TTC549 (cell line): ENCODE results near the gene IGFBP2.

Experiments
- FAIRE-seq: peaks from 2 replicates; lab custom pipeline; 2012; peaks lifted over from hg19 to GRCh38; lab: Jason Lieb, UNC

Gene IGFBP2

GRCh38 chr2:216643986-216644659, 10.9 kb downstream of the IGFBP2 start:
- FAIRE-seq, result no peak

GRCh38 chr2:216644842-216645635, 11.8 kb downstream of the IGFBP2 start:
- FAIRE-seq, result no peak

- FAIRE-seq, result no peak
These were observed 12.4 kb downstream of the IGFBP2 start for GRCh38 chr2:216645636-216645950.

DNA sequence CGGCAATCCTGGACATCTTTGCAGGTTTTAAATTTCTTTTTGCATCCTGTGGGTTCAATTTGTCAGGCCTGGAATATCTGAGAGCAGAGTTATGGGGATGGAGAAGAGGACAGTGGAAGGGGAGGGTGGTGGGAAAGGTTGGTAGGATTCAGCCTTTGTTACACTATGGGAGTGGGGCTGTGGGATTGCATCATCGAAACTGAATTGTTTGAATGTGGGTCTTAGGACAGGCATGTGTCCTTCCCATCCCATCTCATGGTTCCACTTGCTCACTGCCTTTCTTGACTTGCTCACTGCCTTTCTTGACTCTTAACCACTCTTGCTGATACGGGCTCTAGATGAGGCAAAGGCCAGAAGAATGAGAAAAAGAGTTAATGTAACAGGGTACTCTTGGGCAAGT, 12.9 kb downstream of the IGFBP2 start:
- FAIRE-seq, result no peak

GRCh38 chr2:216648105-216648504, 14.9 kb downstream of the IGFBP2 start:
- FAIRE-seq, result no peak

DNA sequence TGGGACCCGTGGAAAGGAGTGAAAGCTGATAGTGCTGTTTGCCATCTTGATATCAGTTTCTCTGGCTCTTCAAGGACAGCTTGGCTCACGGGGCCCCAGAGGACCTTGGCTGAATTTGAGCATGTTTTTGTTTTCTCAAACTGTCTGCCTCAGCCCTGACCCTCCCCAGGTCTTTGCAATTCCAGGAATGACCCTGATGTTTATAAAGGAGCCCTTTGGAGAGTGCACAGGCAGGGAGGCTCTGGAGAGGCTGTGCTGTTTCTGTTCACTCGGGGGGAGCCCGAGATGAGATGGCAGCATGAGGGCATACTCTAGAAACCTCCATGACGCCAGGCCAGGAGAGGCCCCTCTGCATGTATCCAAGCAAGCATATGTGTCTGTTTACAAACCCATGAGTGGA, 16.4 kb downstream of the IGFBP2 start:
- FAIRE-seq, result no peak

DNA sequence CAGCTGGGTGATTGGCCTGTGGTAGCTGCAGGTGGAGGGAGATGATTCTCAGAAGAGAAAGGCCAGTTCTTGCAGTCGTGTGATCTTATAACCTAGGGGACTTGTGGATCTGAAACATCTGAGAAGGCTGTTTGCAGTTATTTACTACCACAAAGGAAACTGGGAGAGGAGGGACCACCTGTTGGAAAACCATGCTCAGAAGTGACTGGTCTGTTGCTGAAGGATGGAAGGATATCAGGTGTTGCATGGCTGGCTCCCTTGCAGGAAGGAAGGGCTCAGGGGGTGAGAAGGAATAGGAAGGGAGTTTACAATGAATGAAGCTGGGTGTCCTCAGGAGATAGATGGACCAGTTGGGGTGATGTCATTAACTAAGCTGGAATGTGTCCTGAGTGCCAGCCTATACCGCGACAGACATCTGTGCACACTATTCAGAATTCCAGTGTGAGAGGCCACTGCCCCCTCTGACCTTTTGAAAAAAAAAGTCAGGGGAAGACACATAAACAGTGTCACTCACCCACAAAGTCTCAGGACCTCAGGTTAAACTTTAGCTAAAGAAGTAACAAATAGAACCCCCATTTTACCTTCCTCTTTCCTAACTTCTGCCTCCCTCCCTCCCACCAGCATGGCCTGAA, 17.5 kb downstream of the IGFBP2 start:
- no peak for FAIRE-seq

DNA sequence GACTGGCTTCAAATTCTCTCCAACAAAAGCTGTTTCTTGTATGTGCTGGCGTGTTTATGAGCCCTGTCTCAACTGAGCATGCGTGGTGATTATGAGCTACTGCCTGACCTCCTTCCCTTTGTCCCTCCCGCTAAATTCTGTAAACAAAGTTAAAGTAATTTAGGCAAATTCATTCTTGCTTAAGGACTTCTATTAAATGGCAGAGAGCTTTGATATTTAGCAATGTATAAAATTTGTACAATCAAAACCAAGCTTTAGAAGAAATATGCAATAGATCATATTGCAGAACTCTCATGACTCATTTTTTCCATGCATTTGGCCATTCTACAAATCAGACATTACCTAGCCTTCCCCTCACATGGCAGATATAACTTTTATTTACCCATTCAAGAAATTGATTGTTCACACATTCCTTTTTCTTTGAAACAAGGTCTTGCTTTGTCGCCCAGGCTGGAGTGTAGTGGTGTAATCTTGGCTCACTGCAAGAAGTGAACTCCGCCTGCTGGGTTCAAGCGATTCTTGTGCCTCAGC, 18.2 kb downstream of the IGFBP2 start:
- no peak for FAIRE-seq

GRCh38 chr2:216652566-216652965, 19.3 kb downstream of the IGFBP2 start:
- FAIRE-seq, result no peak

DNA sequence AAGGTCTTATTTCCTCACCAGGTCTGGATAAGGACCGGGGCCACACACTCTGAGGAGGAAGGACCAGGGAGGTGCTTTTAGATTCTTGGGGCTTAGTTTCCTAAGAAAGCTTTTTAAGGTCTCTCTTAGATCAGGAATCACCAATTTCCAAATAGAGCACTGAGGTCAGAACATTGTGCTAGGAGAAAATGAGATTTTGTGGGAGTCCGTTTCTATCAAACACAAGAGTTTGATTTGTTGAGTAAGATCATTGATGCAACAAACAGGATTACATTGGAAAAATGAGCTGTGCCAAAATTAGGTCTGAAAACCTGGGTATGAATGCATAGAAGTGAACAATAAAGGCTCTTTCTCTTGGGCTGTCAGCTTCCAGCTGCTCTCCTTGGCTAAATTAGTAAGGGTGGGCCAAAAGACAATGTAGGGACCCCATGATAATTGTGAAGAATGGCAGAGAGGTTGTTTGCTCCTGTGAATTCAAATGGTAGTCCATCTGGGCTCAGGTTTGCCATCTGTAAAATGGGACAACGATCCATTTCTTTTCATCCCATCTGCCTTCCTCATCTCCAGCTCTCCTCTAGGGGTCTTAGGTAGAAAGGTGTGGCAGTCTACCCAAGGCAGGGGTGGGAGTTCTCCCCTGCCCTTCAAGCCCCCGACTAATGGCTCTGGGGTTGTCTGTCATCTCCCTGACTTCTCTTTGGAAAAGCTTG, 20.0 kb downstream of the IGFBP2 start:
- FAIRE-seq, result no peak

DNA sequence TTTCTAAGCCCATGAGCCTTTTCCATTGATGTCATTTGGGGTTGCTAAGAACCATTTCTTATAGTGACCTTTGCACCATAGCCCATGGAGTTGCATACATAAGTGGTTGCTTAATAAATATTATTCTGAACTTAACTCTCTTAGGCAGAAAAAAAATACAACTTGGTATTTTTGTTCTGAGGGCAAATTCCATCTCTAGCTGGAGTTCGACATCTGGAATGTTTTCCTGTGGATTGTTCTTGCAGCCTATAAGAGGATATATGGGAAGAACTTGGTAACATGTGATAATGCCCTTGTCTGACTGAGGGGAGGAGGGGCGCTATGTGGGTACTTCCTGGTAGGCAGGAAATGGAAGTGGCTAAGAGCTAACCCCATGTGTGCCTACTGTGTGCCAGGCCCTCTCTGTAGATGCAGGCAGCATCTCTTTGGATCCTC, 20.7 kb downstream of the IGFBP2 start:
- no peak for FAIRE-seq

DNA sequence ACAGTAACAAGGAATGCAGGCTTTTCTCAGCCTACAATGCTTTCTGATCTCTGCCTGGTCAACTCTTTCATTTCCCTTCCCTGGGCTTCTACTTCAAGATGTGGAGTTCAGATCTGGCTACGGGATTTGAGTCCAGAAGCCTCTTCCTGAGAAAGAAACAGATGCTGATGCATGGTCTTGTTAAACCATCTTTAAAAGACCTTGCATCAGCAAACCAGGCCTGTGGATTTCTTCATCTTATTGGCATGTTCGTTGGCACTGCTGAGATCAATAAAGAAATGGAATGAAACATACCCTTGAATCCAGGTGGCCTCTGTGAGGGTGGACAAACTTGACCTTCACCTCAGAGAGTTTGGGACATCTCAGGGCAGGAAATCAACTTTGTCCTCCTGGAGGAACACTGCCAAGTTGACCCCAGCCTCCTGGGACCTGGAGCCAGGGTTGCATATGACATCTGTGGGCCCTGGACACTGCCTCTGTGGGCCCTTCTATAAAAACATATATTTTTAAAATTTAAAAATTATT, 21.4 kb downstream of the IGFBP2 start:
- FAIRE-seq, result no peak

DNA sequence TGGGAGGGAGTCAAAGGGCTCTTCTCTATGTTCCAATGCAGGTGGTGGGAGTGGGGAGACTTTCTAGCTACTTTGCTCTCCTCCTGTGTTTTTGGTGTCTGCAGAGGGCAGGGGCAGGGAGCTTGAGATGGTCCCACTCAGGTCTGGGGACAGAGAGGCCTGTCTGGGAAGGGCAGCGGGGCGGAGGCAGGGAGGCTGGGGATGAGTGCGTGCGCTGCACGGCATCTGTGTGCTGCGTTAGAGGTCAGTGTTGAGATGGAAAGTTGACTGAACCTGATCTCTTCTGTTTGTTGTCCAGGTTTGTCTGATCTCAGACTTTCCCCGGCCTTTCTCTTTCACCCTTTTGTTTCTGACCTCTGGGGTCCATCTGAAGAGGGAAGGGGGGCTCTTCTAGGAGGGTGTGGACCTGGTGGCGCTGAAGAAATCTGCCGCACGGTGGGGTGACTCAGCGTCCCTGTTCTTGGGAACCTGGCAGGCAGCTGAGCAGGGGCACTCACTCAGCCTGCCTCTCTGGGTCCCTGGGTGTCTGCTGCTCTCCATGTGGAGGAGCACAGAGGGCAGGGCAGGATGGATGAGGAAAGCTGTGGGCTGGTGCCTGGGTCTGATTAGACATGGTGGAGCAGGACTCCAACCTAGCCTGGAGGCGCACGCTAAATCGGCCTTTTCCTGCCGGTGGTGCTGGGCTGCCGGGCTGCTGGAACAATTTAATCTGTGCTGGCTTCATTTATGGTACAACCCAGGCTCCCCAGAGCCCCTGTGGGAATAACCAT, 24.1 kb downstream of the IGFBP2 start:
- FAIRE-seq, result no peak

- no peak for FAIRE-seq
These were observed 24.8 kb downstream of the IGFBP2 start for GRCh38 chr2:216657980-216658379.

GRCh38 chr2:216658757-216659156, 25.5 kb downstream of the IGFBP2 start:
- no peak for FAIRE-seq

DNA sequence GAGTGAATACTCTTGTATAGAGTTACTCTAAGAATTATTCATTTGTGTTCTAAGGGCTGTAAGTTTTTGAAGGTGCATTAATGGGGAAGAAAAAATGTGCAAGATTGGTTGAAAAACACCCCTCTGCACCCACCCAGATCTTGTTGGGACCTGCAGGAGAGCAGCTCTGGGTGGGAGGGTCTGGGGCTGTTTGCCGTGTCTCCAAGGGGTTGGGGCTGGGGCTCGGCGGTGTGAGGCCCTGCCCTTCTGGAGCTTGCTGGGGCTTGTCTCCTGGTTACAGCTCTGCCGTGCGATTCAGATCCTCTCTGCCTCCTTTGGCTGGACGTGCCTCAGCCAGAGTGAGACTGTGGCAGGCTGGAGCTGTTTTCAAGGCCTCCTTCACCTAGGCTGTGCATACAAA, 26.1 kb downstream of the IGFBP2 start:
- no peak for FAIRE-seq

DNA sequence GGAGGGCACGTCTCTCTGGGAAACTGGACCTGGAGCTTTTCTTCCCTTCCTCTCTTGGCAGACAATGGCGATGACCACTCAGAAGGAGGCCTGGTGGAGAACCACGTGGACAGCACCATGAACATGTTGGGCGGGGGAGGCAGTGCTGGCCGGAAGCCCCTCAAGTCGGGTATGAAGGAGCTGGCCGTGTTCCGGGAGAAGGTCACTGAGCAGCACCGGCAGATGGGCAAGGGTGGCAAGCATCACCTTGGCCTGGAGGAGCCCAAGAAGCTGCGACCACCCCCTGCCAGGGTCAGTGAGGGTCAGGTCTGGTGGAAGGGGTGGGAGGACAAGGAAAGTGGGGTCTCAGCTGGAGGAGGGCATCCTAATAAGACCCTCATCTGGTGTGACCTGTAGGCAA, 27.3 kb downstream of the IGFBP2 start:
- FAIRE-seq, result no peak

DNA sequence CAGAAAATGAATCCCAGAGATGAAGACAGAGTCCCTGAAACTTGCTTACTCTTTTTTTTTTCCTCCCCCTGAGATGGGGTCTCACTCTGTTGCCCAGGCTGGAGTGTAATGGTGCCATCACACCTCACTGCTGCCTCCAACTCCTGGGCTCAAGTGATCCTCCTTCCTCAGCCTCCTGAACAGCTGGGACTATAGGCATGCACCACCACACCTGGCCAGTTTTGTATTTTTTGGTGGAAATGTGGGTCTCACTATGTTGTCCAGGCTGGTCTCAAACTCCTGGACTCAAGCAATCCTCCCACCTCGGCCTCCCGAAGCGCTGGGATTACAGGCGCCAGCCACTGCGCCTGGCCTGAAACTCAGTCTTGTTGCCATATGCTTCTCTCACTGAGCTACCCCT, 27.8 kb downstream of the IGFBP2 start:
- no peak for FAIRE-seq

GRCh38 chr2:216661639-216662375, 28.6 kb downstream of the IGFBP2 start:
- FAIRE-seq, result no peak

GRCh38 chr2:216663106-216663505, 29.9 kb downstream of the IGFBP2 start:
- no peak for FAIRE-seq

DNA sequence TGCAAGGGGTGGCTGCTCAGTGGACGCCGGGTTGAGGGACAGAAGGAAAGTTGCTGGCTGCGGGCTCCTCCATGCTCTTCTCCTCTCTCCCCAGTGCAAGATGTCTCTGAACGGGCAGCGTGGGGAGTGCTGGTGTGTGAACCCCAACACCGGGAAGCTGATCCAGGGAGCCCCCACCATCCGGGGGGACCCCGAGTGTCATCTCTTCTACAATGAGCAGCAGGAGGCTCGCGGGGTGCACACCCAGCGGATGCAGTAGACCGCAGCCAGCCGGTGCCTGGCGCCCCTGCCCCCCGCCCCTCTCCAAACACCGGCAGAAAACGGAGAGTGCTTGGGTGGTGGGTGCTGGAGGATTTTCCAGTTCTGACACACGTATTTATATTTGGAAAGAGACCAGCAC, 30.6 kb downstream of the IGFBP2 start:
- no peak for FAIRE-seq
